HG02981 (cell line): ENCODE data around the gene TNIP1.

Source experiments
- ATAC-seq: cut with Tn5 transposase; IDR thresholded peaks from one replicate; pipeline ENCODE4 v1.9.1; 2021; ENCODE audit warnings: mild to moderate bottlenecking, moderate library complexity; ENCODE audit not compliant: unreplicated experiment

Gene TNIP1

DNA sequence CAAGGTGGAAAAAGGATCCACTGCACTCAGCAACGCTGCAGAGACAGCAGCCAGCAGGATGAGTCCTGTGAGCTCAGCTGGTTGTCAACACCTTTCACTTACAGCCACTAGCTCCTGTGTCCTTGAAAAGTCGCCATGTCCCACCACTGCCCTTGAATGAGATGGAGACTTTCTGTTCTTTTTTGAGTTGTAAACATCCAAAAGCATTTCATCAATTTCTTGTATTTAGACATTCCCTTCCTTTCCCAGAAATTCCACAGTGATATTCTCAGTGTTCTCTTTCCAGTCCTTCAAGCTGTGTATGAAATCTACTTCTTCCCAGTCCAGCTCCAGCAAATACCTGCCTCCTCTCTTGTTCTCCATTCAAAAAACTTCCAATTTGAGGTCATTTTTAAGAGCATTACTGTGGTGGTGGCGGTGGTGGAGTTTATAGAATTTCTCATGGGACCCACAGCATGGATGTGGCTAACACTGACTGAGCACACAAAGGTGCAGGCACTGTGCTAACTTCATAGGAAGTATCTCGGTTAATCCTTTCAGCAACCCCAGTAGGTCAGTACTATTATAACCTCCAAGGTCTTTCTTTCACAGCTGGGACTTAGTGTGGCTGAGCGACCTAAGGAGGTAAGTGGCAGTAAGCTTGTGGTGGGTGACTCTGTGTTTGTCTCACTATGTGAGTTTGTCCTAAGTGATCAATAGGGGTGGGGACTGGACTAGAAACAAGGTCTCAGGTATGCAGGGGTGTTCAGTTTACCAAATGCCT is 75.5 kb downstream of the TNIP1 start:
- ATAC-seq, result no peak

GRCh38 chr5:151004499-151004898 is 76.3 kb downstream of the TNIP1 start:
- ATAC-seq, result no peak

- no peak for ATAC-seq
Observed at GRCh38 chr5:151003503-151003860, 77.4 kb downstream of the TNIP1 start.

DNA sequence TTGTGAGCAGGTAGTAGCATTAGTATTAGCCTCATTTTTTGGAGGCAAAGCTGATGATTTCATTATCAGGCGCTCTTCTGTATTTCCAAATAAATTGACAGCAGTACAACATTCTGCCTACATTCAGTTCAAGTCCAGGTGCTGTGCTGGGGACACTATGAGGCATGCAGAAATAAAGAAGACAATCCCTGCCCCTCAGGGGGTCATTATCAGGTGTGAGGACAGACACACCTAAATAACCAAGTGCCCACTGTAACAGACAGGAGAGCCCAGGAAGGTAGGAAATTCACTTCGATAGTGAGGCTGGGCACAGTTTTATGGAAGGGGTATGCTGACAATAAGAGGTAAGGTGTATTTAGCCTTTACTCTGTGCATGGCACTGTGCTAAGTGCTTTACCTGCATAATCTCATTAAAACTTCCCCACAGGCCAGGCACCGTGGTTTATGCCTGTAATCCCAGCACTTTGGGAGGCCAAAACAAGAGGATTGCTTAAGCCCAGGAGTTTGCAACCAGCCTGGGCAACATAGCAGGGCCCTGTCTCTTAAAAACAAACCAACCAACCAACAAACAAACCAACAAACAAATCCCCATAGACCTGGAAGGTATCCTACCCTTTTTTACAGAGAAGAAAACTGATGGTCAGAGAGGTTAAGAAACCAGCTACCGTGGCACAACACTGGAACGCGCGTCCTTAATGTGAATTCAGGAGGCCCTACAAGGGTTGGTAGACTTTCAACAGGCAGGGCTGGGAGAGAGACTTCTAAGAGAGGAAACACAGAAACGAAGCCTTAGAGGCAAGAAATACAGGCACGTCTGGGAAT is 77.9 kb downstream of the TNIP1 start:
- no peak for ATAC-seq

- no peak for ATAC-seq
Observed at GRCh38 chr5:151002250-151002649, 78.6 kb downstream of the TNIP1 start.

- ATAC-seq, result no peak
Observed at GRCh38 chr5:151001436-151001835, 79.4 kb downstream of the TNIP1 start.

DNA sequence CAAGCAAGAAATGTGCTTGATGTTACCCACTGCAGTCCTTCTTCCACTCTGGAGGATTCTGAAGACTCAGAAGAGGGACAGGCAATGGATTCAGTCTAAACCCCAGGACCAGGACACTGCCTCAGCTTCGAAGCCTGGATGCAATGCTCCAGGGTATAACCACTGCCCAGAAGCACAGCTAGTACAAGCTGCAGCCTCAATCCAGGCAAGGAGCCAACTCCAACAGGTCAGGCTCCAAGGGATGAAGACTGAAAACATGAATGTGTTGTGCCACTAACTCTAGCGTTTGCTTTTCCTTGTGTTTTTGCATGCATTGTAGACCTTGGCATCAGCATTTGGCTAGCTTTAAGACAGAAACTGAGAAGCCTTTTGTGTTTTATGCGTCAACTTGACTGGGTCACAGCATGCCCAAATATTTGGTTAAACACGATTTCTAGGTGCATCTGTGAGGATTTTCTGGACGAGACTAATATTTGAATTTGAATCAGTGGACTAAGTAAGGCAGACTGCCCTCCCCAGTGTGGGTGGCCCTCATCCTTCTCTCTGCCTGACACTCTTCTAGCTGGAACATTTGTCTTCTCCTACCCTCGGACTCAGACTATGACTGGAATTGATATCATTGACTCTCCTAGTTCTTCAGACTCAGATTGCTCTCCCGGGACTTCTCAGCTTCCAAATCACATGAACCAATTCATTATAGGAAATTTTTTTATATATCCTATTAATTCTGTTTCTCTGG is 81.0 kb downstream of the TNIP1 start:
- no peak for ATAC-seq

- ATAC-seq, result no peak
Observed at GRCh38 chr5:150993826-150994412, 86.9 kb downstream of the TNIP1 start.

DNA sequence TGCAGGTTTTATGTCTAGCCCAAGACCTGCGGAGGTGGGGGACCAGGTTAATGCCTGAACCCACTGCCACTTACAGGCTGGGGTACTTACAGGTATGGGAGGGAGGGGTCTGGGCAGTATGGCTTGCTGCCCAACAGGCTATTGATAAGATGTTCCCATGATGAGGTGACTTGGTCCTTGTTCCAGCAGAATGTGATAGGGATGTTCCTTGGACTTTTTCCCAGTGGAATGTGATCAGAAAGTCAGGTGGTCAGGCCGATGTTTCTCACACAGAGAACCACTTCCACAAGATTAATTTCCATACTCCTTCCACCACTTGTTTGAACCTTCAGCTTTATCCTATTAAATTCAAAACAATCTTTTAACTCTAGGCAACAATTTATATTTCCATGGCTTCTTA is 87.4 kb downstream of the TNIP1 start:
- no peak for ATAC-seq

DNA sequence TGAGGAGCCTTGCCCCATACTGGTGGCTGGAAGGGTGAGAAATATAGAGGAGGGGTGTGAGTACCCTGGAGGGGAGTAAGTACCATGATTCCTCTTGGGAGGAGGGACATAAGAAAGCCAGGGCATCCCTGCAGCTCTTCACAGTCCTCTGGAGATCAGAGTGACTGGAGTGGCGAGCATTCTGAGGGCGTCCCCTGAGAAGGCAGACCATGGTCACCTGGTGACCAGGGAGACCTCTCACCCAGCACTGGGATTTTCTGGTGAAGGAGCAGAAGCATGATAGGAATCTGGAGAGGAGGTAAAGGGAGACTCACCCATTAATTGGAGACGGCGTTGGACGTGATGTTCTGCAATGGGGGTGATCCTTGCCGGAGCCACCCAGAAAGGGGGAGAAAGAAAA is 88.1 kb downstream of the TNIP1 start:
- no peak for ATAC-seq

GRCh38 chr5:150989695-150990094 is 91.1 kb downstream of the TNIP1 start:
- ATAC-seq, result no peak

GRCh38 chr5:150987746-150988145 is 93.1 kb downstream of the TNIP1 start:
- no peak for ATAC-seq
